SK-N-SH treated with all-trans-retinoic acid at 6 μM for 48 hours (cell line): ENCODE measurements around the gene RAD51B.

ENCODE experiments used
- GLIS3 ChIP-seq: fragments of 250-450 bp; sonication (Bioruptor Pico); IDR thresholded peaks from 2 replicates; pipeline ENCODE4 v1.5.0; 2020; ENCODE audit warnings: mild to moderate bottlenecking, moderate library complexity
- OSR1 ChIP-seq: fragments of 250-450 bp; sonication (Bioruptor Pico); IDR thresholded peaks from 2 replicates; pipeline ENCODE4 v1.8.0; 2022; ENCODE audit warnings: moderate library complexity, mild to moderate bottlenecking, inconsistent platforms
- PATZ1 ChIP-seq: fragments of 250-450 bp; sonication (Bioruptor Pico); IDR thresholded peaks from 2 replicates; pipeline ENCODE4 v1.8.0; 2020; ENCODE audit warnings: mild to moderate bottlenecking, moderate library complexity, borderline replicate concordance
- PPARA ChIP-seq: fragments of 250-450 bp; sonication (Bioruptor Pico); IDR thresholded peaks from 2 replicates; pipeline ENCODE4 v1.5.0; 2020; ENCODE audit warnings: mild to moderate bottlenecking, borderline replicate concordance
- ZC3H10 ChIP-seq: fragments of 250-450 bp; sonication (Bioruptor Pico); IDR thresholded peaks from 2 replicates; pipeline ENCODE4 v1.5.1; 2021; ENCODE audit warnings: mild to moderate bottlenecking, moderate library complexity
- ZFP30 ChIP-seq: fragments of 450-650 bp; formaldehyde crosslinking; IDR thresholded peaks from 2 replicates; pipeline ENCODE4 v1.5.0; 2022; ENCODE audit warnings: mild to moderate bottlenecking, moderate library complexity
- TF ChIP-seq, protein P1 (sequence below): fragments of 250-450 bp; sonication (Bioruptor Pico); IDR thresholded peaks from 2 replicates; pipeline ENCODE4 v1.5.1; 2020; ENCODE audit warnings: low read depth, mild to moderate bottlenecking, moderate library complexity

- TF ChIP-seq, protein P1, sequence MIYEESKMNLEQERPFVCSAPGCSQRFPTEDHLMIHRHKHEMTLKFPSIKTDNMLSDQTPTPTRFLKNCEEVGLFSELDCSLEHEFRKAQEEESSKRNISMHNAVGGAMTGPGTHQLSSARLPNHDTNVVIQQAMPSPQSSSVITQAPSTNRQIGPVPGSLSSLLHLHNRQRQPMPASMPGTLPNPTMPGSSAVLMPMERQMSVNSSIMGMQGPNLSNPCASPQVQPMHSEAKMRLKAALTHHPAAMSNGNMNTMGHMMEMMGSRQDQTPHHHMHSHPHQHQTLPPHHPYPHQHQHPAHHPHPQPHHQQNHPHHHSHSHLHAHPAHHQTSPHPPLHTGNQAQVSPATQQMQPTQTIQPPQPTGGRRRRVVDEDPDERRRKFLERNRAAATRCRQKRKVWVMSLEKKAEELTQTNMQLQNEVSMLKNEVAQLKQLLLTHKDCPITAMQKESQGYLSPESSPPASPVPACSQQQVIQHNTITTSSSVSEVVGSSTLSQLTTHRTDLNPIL (CRISPR knock-in tag): no peak
- TF ChIP-seq ZC3H10 (CRISPR knock-in tag): no peak
- no peak for TF ChIP-seq ZFP30 (CRISPR knock-in tag)
- TF ChIP-seq GLIS3 (CRISPR knock-in tag): no peak
- TF ChIP-seq PPARA (CRISPR knock-in tag): no peak
- TF ChIP-seq OSR1 (CRISPR knock-in tag): no peak
- no peak for TF ChIP-seq PATZ1 (CRISPR knock-in tag)
Measured at GRCh38 chr14:68497011-68497410, 677.4 kb downstream of the RAD51B start.
